GM13977 (cell line): Measurements from ENCODE around the gene B3GNT7.

Experiments
- DNase-seq: peaks from one replicate; pipeline ENCODE4 v3.0.0; 2012; ENCODE audit warnings: low spot score
- in situ Hi-C: fragments of 300-500 bp; cut with MboI; formaldehyde crosslinking; loops from one replicate; pipeline ENCODE4 v1.12.0; 2022; ENCODE audit warnings: low sequenced_read_pairs, low pct_unique_long_range_greater_than_20kb, mixed read lengths, inconsistent platforms; ENCODE audit not compliant: unreplicated experiment
- TF ChIP-seq, protein P1 (sequence below): IDR thresholded peaks from 2 replicates; pipeline ENCODE4 v1.5.1; 2012; ENCODE audit warnings: mild to moderate bottlenecking, control low read depth; ENCODE audit not compliant: insufficient read depth; ENCODE audit errors: extremely low read depth, missing control alignments

The B3GNT7 gene

DNA sequence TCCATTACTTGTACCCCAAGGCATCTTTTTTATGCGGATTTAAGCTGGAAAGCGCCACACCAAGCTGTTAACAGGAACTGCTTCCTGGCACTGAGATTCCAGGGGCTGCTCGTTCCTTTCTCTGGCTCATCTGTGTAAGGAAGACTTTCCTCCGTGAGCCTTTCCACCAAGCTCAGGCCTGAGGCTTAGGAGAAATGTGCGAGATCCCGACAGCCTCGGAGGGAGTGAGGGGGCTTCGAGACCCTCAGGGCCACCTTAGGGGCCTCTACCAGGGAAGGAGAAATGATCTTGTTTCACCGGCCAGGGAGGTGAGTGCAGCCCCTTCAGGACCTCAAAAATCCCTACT is 17.1 kb downstream of the B3GNT7 start:
- in situ Hi-C loops, result loop anchor here (10.0 kb wide), 2 partner anchors 178 to 308 kb away; no protein-coding TSS in a partner anchor
- TF ChIP-seq, protein P1, sequence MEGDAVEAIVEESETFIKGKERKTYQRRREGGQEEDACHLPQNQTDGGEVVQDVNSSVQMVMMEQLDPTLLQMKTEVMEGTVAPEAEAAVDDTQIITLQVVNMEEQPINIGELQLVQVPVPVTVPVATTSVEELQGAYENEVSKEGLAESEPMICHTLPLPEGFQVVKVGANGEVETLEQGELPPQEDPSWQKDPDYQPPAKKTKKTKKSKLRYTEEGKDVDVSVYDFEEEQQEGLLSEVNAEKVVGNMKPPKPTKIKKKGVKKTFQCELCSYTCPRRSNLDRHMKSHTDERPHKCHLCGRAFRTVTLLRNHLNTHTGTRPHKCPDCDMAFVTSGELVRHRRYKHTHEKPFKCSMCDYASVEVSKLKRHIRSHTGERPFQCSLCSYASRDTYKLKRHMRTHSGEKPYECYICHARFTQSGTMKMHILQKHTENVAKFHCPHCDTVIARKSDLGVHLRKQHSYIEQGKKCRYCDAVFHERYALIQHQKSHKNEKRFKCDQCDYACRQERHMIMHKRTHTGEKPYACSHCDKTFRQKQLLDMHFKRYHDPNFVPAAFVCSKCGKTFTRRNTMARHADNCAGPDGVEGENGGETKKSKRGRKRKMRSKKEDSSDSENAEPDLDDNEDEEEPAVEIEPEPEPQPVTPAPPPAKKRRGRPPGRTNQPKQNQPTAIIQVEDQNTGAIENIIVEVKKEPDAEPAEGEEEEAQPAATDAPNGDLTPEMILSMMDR, result no peak
- DNase-seq, result no peak

DNA sequence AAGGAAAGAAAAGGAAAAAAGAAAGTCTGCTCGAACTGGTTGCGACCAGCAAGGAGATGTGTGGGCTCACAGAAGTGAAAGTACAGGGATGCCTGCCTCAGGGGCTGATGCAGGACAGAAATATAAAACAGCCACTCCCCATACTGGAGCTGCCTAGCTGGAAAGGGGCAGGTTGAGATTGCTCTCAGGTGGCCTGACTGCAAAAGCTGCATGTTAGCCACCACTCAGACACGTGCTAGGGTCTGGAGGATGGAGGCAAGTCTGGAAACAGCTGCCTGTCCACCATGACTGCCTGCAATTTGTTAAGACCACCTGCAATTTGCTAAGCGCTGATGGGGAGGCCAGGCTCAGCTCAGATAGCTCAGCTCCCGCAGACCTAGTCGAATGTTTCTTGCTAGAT is 17.9 kb downstream of the B3GNT7 start:
- TF ChIP-seq, protein P1, result no peak
- in situ Hi-C loops, result loop anchor here (10.0 kb wide), 2 partner anchors 179 to 309 kb away; no protein-coding TSS in a partner anchor
- DNase-seq, result no peak

DNA sequence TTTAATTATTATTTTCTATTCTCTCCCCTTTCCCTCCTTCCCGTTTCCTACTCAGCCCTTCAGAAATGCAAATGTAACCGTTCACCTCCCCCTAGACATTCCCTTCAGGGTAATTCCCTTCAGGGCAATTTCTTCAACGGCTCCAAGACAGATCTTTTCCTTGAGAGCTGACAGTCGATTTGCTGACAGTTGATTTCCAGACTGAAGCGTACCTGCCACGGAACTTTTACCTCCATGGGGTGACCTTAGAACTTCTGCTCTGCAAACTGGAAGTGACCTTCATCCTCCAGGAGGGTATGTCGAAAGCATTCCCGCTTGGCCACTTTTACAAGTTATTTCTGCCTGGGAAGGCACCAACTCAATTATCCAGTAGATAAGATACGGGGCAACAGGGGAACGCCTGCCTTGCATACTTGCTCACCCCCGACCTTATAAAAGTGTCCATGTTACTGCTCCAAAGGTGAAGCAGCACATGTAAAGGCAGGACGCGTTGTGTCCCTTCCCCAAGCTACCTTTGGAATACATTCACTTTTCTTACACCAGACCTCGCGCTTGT is 18.5 kb downstream of the B3GNT7 start:
- no peak for DNase-seq
- TF ChIP-seq, protein P1, result no peak
- in situ Hi-C loops, result loop anchor here (10.0 kb wide), 2 partner anchors 179 to 309 kb away; no protein-coding TSS in a partner anchor

DNA sequence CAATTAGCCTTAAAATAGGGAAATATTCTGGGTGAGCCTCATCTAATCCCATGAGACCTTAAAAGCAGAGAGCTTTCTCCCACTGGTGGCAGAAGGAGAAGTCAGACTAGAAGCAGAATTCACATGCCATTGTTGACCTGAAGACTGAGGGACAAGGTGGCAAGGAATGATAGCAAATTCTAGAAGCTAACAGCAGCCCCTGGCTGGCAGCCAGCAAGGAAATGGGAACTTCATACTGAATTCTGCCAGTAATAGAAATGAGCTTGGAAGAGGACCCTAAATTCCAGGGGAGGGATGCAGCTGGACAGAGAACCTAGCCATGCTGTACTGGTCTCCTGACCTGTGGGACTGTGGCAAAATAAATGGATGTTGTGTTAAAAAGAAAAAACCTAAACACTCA is 19.5 kb downstream of the B3GNT7 start:
- DNase-seq, result no peak
- in situ Hi-C loops, result loop anchor here (10.0 kb wide), 2 partner anchors 180 to 310 kb away; no protein-coding TSS in a partner anchor
- TF ChIP-seq, protein P1, result no peak

DNA sequence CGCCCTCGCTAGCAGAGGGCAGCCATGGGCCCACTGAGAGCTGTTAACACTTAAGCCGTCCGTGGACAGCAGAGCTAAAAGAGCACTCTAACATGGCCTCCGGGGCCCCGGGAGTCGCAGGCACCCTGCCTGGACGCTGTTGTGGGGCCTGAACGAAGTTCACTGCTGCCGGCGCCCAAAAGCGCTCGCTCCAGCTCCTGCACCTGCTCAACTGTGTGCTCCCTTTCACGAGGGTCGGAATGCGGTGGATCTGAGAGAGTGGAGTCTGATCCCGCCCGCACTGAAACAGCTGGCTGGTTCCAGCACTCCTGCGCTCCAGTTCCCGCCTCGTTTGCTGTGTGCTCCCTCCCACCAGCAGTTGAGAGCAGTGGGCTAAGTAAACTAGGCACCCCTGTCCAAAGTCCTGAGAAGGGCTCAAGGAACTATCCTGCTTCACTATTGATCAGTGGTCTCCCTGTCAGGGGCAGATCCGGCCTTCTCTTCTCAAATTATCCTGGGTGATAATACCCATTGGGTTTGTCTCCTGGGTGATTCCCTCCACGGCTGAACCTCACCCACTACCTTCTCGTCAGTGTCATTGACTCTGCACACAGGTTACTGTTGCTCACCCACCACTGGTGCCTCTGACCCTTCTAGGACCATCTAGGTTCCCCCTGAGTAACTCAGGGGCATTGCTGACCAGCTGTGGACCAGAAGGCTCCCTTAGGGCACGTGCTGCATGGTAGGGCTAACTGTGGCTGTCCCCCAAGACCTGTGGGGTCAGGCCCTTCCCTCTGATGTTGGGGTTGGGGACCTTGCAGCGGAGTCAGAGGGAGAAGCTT is 23.5 kb downstream of the B3GNT7 start:
- DNase-seq, result no peak
- in situ Hi-C loops, result loop anchor here (10.0 kb wide), 2 partner anchors 184 to 314 kb away; no protein-coding TSS in a partner anchor
- TF ChIP-seq, protein P1, result no peak

DNA sequence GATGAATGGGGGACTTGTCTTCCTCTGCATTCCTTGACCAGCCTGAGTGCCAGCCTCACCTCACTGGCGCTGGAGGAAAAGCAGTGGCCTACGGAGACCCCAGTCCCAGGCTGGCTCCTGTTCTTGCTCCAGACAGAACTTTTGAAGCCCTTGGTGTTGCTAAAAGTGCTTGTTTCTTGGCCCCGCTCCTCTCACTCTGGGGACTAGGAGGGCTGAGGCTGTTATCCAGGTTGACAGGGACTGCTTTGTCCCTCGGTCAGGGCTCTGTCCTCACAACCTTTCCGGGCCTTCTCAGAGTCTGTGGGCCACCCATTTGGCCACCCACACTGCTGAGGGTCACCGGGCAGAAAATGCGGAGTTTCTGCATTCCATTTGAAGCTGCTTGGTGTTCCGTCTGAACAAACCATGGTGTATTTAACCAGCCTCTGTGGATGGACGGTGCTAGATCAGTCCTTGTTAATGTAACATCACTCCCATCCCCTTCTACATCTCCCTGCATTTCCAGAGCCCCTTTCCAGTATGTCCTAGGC is 25.6 kb downstream of the B3GNT7 start:
- DNase-seq, result no peak
- in situ Hi-C loops, result no loop called here
- TF ChIP-seq, protein P1, result no peak
